ENCODE data around the gene SECISBP2. TPM values are rescaled to one million over a fixed set of nuclear protein-coding genes. Genes with fewer than 3 reads are reported as not detected.

SECISBP2 gene
- total and polyA plus RNA-seq, 2 donors from 2014 or later: 27.0 to 59.8 TPM

DNA sequence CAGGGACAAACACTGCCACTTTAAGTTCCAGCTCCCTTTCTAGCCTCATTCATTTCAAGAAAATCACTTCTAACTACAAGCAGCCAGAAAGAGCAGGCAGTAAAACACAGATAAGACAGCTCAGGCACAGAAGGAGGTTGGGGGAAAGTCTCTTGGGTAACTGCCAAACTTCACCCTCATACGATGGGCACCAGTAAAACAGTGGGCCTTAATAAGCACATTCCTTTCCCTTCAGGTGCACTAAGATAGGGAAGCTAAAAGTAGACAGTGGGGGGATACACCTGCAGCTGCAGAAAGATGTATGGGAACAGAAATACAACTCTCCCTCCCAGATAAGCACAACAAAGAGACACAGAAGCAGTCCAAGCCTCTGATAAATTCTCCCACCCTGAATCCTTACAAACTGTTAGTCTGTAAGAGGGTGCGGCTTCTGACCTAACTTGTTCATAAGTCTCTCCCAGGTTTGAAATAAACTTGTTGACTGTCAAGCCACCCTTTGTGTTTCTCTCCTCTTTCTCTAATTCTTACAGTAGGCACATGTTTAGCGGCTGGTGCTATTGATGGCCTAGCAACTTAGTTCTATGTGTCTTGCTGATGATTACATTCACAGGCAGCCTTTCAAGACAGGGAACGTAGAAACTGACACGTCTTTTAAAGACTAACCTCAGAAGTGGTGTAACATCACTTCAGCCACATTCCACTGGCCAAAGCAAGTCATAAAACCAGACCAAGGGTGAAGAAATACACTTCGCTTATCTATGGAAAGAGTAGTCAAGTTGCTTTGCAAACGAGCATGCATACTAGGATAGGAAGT is 14.1 kb upstream of the SECISBP2 start:
- Histone ChIP-seq H3K9ac (ENCODE audit: low read length in 3 of 3) (no peak overlapping the region), H3K27ac (ENCODE audit: low read depth in 2 of 2, low read length in 2 of 2) (no peak overlapping the region), H3K4me1 (ENCODE audit: control insufficient read depth in 2 of 3, insufficient read depth in 2 of 3, low read depth in 1 of 3, low read length in 3 of 3) (no peaks in the 10 kb centered on the region), H3K4me3 (ENCODE audit: low read length in 3 of 3) (no peak overlapping the region), H3K9me3 (ENCODE audit: control insufficient read depth in 2 of 3, insufficient read depth in 1 of 3, low read length in 3 of 3) (no peaks in the 10 kb centered on the region), H3K36me3 (ENCODE audit: control insufficient read depth in 2 of 3, insufficient read depth in 3 of 3, low read length in 3 of 3) (no peaks in the 10 kb centered on the region), H3K27me3 (ENCODE audit: control insufficient read depth, insufficient read depth, low read length) (no peaks in the 10 kb centered on the region)
- TF ChIP-seq CTCF (IDR thresholded peaks at IDR 0.05; ENCODE audit: borderline replicate concordance, extremely low read depth, insufficient read depth): no peak
- no peak for FAIRE-seq
- DNase-seq: no peak
- intact Hi-C loops (cut with DNase I): no loop called here

DNA sequence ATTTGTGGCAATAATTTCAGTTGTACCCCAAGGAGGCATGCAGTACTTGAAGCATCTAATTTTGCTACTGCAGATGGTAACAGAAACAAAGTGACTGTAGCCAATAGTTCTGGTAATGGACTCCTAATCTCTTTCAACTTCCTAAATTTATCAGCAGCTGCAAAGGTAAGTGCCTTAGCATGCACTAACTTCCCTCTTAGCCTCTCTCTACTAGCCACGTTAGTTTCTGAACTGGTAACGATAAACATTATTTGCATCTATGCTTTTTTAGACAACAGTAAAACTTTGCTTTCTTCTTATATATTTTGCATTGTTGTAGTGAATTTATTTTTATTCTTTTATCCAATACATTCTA is 13.5 kb upstream of the SECISBP2 start:
- Histone ChIP-seq H3K9me3 (ENCODE audit: control insufficient read depth in 2 of 3, insufficient read depth in 1 of 3, low read length in 3 of 3) (no peaks in the 10 kb centered on the region), H3K27ac (ENCODE audit: low read depth in 2 of 2, low read length in 2 of 2) (no peak overlapping the region), H3K27me3 (ENCODE audit: control insufficient read depth, insufficient read depth, low read length) (no peaks in the 10 kb centered on the region), H3K4me3 (ENCODE audit: low read length in 3 of 3) (no peak overlapping the region), H3K9ac (ENCODE audit: low read length in 3 of 3) (no peak overlapping the region), H3K4me1 (ENCODE audit: control insufficient read depth in 2 of 3, insufficient read depth in 2 of 3, low read depth in 1 of 3, low read length in 3 of 3) (peaks cover 0 to 3% (median 2%) of the 10 kb centered on the region in 3 donors), H3K36me3 (ENCODE audit: control insufficient read depth in 2 of 3, insufficient read depth in 3 of 3, low read length in 3 of 3) (no peaks in the 10 kb centered on the region)
- FAIRE-seq (no peak), DNase-seq (no peak)
- intact Hi-C loops (cut with DNase I): no loop called here
- no peak for TF ChIP-seq CTCF (IDR thresholded peaks at IDR 0.05; ENCODE audit: borderline replicate concordance, extremely low read depth, insufficient read depth)

DNA sequence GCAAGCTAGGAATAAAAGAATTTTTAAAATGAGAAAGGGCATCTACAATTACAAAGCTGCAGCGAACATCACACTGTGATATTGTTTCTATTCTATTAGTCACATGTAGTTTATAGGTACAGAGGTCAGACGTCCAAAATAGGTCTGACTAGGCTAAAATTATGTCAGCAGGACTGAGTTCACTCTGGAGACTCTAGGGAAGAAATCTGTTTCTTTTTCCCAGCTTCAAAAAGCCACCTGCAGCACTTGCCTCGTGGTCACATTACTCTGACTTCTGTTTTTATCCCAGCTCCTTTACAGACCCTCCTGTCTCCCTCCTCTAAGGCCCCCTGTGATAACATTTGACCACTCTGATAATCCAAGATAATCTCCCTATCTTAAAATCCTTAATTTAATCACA is 12.4 kb upstream of the SECISBP2 start:
- no peak for FAIRE-seq
- no peaks in the 10 kb centered on the region for H3K36me3 ChIP-seq (ENCODE audit: control insufficient read depth in 2 of 3, insufficient read depth in 3 of 3, low read length in 3 of 3)
- peaks cover 0 to 4% (median 2%) of the 10 kb centered on the region in 3 donors for H3K4me1 ChIP-seq (ENCODE audit: control insufficient read depth in 2 of 3, insufficient read depth in 2 of 3, low read depth in 1 of 3, low read length in 3 of 3)
- H3K9ac ChIP-seq (ENCODE audit: low read length in 3 of 3): no peak overlapping the region
- no peak overlapping the region for H3K4me3 ChIP-seq (ENCODE audit: low read length in 3 of 3)
- DNase-seq: no peak
- TF ChIP-seq CTCF (IDR thresholded peaks at IDR 0.05; ENCODE audit: borderline replicate concordance, extremely low read depth, insufficient read depth): no peak
- no peak overlapping the region for H3K27ac ChIP-seq (ENCODE audit: low read depth in 2 of 2, low read length in 2 of 2)
- no peaks in the 10 kb centered on the region for H3K27me3 ChIP-seq (ENCODE audit: control insufficient read depth, insufficient read depth, low read length)
- no peaks in the 10 kb centered on the region for H3K9me3 ChIP-seq (ENCODE audit: control insufficient read depth in 2 of 3, insufficient read depth in 1 of 3, low read length in 3 of 3)
- intact Hi-C loops (cut with DNase I): no loop called here
